Panc1 (cell line): Measurements from ENCODE around the gene DDX4.

Experiments used
- POLR2AphosphoS5 ChIP-seq: IDR thresholded peaks from 2 replicates; pipeline ENCODE4 v1.6.1; 2012; ENCODE audit warnings: mild to moderate bottlenecking, low read depth, low read length, moderate library complexity
- SIN3A ChIP-seq: IDR thresholded peaks from 2 replicates; pipeline ENCODE4 v1.6.1; 2012; ENCODE audit warnings: low read depth, mild to moderate bottlenecking, low read length, moderate library complexity, borderline replicate concordance; ENCODE audit not compliant: insufficient read depth
- TCF7L2 ChIP-seq: IDR thresholded peaks from 2 replicates; pipeline ENCODE4 v1.6.1; 2011; ENCODE audit warnings: mild to moderate bottlenecking, low read depth, low read length, inconsistent platforms
- TF ChIP-seq, protein P1 (sequence below): fragments of 450-650 bp; IDR thresholded peaks from 2 replicates; pipeline ENCODE4 v1.5.1; 2017; ENCODE audit warnings: mild to moderate bottlenecking
- TF ChIP-seq, protein P2 (sequence below), 2 experiments: IDR thresholded peaks; 2 replicates each; pipeline ENCODE4 v1.6.1; 2011 to 2012; ENCODE audit warnings: low read depth in 2 of 2, control low read depth in 1 of 2, low read length in 1 of 2, mild to moderate bottlenecking in 1 of 2, moderate library complexity in 1 of 2; ENCODE audit not compliant: insufficient read depth in 1 of 2

DNA sequence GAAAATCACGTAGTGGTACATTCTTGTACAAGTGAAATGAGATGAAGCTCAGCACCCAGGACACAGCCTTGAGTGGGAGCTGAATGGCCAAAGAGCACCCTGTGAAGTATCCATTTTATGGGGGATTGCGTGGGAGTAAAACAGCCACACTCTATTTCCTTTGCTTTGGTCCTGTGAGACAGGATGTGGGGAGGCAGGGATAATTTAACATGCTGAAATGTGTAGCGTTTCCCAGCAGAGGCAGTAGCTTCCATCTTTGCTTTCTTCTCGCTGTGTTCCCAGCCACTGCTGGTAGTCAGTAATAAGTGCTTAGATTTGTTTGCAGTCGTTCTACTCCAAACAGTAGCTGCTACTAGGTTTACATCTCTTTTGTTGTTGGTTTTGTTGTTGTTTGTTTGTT lies 117.6 kb downstream of the DDX4 start:
- TF ChIP-seq, protein P1, sequence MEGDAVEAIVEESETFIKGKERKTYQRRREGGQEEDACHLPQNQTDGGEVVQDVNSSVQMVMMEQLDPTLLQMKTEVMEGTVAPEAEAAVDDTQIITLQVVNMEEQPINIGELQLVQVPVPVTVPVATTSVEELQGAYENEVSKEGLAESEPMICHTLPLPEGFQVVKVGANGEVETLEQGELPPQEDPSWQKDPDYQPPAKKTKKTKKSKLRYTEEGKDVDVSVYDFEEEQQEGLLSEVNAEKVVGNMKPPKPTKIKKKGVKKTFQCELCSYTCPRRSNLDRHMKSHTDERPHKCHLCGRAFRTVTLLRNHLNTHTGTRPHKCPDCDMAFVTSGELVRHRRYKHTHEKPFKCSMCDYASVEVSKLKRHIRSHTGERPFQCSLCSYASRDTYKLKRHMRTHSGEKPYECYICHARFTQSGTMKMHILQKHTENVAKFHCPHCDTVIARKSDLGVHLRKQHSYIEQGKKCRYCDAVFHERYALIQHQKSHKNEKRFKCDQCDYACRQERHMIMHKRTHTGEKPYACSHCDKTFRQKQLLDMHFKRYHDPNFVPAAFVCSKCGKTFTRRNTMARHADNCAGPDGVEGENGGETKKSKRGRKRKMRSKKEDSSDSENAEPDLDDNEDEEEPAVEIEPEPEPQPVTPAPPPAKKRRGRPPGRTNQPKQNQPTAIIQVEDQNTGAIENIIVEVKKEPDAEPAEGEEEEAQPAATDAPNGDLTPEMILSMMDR: no peak; the same call in 1 of the 2 replicates
- TF ChIP-seq POLR2AphosphoS5: no peak
- TF ChIP-seq TCF7L2: no peak
- TF ChIP-seq, protein P2, sequence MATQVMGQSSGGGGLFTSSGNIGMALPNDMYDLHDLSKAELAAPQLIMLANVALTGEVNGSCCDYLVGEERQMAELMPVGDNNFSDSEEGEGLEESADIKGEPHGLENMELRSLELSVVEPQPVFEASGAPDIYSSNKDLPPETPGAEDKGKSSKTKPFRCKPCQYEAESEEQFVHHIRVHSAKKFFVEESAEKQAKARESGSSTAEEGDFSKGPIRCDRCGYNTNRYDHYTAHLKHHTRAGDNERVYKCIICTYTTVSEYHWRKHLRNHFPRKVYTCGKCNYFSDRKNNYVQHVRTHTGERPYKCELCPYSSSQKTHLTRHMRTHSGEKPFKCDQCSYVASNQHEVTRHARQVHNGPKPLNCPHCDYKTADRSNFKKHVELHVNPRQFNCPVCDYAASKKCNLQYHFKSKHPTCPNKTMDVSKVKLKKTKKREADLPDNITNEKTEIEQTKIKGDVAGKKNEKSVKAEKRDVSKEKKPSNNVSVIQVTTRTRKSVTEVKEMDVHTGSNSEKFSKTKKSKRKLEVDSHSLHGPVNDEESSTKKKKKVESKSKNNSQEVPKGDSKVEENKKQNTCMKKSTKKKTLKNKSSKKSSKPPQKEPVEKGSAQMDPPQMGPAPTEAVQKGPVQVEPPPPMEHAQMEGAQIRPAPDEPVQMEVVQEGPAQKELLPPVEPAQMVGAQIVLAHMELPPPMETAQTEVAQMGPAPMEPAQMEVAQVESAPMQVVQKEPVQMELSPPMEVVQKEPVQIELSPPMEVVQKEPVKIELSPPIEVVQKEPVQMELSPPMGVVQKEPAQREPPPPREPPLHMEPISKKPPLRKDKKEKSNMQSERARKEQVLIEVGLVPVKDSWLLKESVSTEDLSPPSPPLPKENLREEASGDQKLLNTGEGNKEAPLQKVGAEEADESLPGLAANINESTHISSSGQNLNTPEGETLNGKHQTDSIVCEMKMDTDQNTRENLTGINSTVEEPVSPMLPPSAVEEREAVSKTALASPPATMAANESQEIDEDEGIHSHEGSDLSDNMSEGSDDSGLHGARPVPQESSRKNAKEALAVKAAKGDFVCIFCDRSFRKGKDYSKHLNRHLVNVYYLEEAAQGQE (IDR thresholded peaks at IDR 0.05; ENCODE audit: insufficient read depth in 1 of 2, low read depth in 2 of 2, low read length in 1 of 2): no peak
- TF ChIP-seq SIN3A: no peak
